ENCODE measurements around the gene NCR1. TPM values are rescaled to one million over a fixed set of nuclear protein-coding genes. Genes with fewer than 3 reads are reported as not detected.
A peak's percentile ranks its signal among the peaks of the same experiment; 100 is the strongest.

The NCR1 gene
- total and polyA plus RNA-seq, 7 experiments from 2014 or later: 0.65 to 22.1 (median 1.6) TPM; not detected in 3

DNA sequence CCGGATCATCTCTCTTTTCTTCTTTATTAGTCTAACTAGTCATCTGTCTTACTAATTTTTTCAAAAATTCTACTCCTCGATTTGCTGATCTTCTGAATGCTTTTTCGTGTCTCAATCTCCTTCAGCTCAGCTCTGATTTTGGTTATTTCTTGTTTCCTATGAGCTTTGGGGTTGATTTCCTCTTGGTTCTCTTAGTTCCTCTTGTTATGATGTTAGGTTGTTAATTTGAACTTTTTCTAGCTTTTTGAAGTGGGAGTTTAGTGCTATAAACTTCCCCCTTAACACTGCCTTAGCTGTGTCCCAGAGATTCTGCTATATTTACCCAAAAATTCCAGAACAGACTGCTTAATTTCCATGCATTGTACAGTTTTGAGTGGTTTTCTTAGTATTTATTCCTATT is 28.5 kb upstream of the NCR1 start:
- DNase-seq (no peak), ATAC-seq (no peak)
- Mint-ChIP-seq H3K27me3 (peaks cover 0 to 34% (median 32%) of the 10 kb centered on the region in 5 donors), H3K27ac (no peak overlapping the region), H3K36me3 (no peaks in the 10 kb centered on the region), H3K4me1 (peaks cover 0 to 10% (median 0%) of the 10 kb centered on the region in 7 donors), H3K4me3 (no peak overlapping the region), H3K9me3 (peaks cover 0 to 19% (median 2%) of the 10 kb centered on the region in 11 donors)
- Histone ChIP-seq H3K36me3 (ENCODE audit: control insufficient read depth in 2 of 3, insufficient read depth in 3 of 3, low read length in 3 of 3) (no peaks in the 10 kb centered on the region), H3K27me3 (ENCODE audit: control insufficient read depth in 2 of 2, insufficient read depth in 2 of 2, low read length in 2 of 2) (no peaks in the 10 kb centered on the region), H3K9me3 (ENCODE audit: control insufficient read depth in 2 of 3, low read length in 3 of 3) (no peaks in the 10 kb centered on the region), H3K4me3 (ENCODE audit: low read length) (no peak overlapping the region), H3K4me1 (ENCODE audit: control insufficient read depth in 2 of 2, insufficient read depth in 2 of 2, low read length in 2 of 2) (no peaks in the 10 kb centered on the region), H3K27ac (ENCODE audit: low read depth, low read length) (no peak overlapping the region)
- POLR2A ChIA-PET: no interaction called here
- intact Hi-C loops (cut with micrococcal nuclease): no loop called here
- CTCF ChIA-PET: interaction anchor here (0.6 kb wide), 1 partner anchor 31 kb away, joined by 3 read pairs; no protein-coding TSS in a partner anchor

GRCh38 chr19:54881884-54882283 is 24.1 kb upstream of the NCR1 start:
- H3K27me3 Mint-ChIP-seq: peaks cover 12 to 51% (median 35%) of the 10 kb centered on the region in 5 donors
- no peaks in the 10 kb centered on the region for H3K27me3 ChIP-seq (ENCODE audit: control insufficient read depth in 2 of 2, insufficient read depth in 2 of 2, low read length in 2 of 2)
- no peak overlapping the region for H3K27ac Mint-ChIP-seq
- H3K4me3 ChIP-seq (ENCODE audit: low read length): no peak overlapping the region
- no peak overlapping the region for H3K4me3 Mint-ChIP-seq
- no peak overlapping the region for H3K27ac ChIP-seq (ENCODE audit: low read depth, low read length)
- no peak for DNase-seq
- no peaks in the 10 kb centered on the region for H3K4me1 ChIP-seq (ENCODE audit: control insufficient read depth in 2 of 2, insufficient read depth in 2 of 2, low read length in 2 of 2)
- H3K36me3 ChIP-seq (ENCODE audit: control insufficient read depth in 2 of 3, insufficient read depth in 3 of 3, low read length in 3 of 3): no peaks in the 10 kb centered on the region
- intact Hi-C loops (cut with micrococcal nuclease): loop anchor here in 1 of 2 donors (1.0 to 10.0 kb wide), 8 partner anchors 37 to 533 kb away; partner anchors contain the start of genes PPP1R12C and RDH13
- ChIA-PET CTCF (interaction anchor here (0.7 kb wide), 1 partner anchor 318 kb away, joined by 5 read pairs; no protein-coding TSS in a partner anchor), POLR2A (no interaction called here)
- H3K4me1 Mint-ChIP-seq: peaks cover 0 to 11% (median 0%) of the 10 kb centered on the region in 7 donors
- ATAC-seq: no peak
- peaks cover 0 to 15% (median 0%) of the 10 kb centered on the region in 11 donors for H3K9me3 Mint-ChIP-seq
- no peaks in the 10 kb centered on the region for H3K9me3 ChIP-seq (ENCODE audit: control insufficient read depth in 2 of 3, low read length in 3 of 3)
- peaks cover 0 to 2% (median 0%) of the 10 kb centered on the region in 5 donors for H3K36me3 Mint-ChIP-seq

DNA sequence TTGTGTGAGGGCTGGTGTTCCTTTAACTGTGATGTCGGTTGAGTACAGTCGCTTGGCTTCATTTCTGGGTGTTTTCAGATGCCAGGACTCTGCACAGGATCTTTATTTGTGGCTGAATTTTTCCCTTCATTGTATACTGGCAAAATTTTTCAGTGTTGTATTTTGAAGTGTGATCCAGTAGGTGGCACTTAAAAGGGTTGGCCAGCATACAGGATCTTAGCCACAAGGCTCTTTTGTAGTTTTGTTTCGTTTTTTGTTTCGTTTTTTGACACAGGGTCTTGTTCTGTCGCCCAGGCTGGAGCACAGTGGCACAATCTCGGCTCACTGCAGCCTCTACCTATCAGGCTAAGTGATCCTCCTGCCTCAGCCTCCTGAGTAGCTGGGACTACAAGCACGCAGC is 23.2 kb upstream of the NCR1 start:
- H3K4me1 Mint-ChIP-seq: peaks cover 0 to 11% (median 0%) of the 10 kb centered on the region in 7 donors
- H3K9me3 ChIP-seq (ENCODE audit: control insufficient read depth in 2 of 3, low read length in 3 of 3): no peaks in the 10 kb centered on the region
- H3K27me3 Mint-ChIP-seq: peaks cover 12 to 51% (median 35%) of the 10 kb centered on the region in 5 donors
- peaks cover 0 to 9% (median 0%) of the 10 kb centered on the region in 11 donors for H3K9me3 Mint-ChIP-seq
- ChIA-PET POLR2A (no interaction called here), CTCF (interaction anchor here (0.6 kb wide), 1 partner anchor 79 kb away, joined by 3 read pairs; no protein-coding TSS in a partner anchor)
- intact Hi-C loops (cut with micrococcal nuclease): loop anchor here in 1 of 2 donors (2.0 to 10.0 kb wide), 7 partner anchors 36 to 532 kb away; partner anchors contain the start of genes PPP1R12C and RDH13
- no peaks in the 10 kb centered on the region for H3K36me3 ChIP-seq (ENCODE audit: control insufficient read depth in 2 of 3, insufficient read depth in 3 of 3, low read length in 3 of 3)
- no peak overlapping the region for H3K27ac ChIP-seq (ENCODE audit: low read depth, low read length)
- H3K27me3 ChIP-seq (ENCODE audit: control insufficient read depth in 2 of 2, insufficient read depth in 2 of 2, low read length in 2 of 2): no peaks in the 10 kb centered on the region
- ATAC-seq (peak; percentile 40), DNase-seq (no peak)
- H3K36me3 Mint-ChIP-seq: peaks cover 0 to 2% (median 0%) of the 10 kb centered on the region in 5 donors
- H3K4me3 Mint-ChIP-seq: peak overlapping the region in 2 of 10 donors; percentile 36 to 68
- no peak overlapping the region for H3K4me3 ChIP-seq (ENCODE audit: low read length)
- H3K4me1 ChIP-seq (ENCODE audit: control insufficient read depth in 2 of 2, insufficient read depth in 2 of 2, low read length in 2 of 2): no peaks in the 10 kb centered on the region
- peak overlapping the region in 2 of 9 donors; percentile 51 to 82 for H3K27ac Mint-ChIP-seq

- DNase-seq: no peak
- Histone ChIP-seq H3K9me3 (ENCODE audit: control insufficient read depth in 2 of 3, low read length in 3 of 3) (no peaks in the 10 kb centered on the region), H3K4me1 (ENCODE audit: control insufficient read depth in 2 of 2, insufficient read depth in 2 of 2, low read length in 2 of 2) (no peaks in the 10 kb centered on the region), H3K4me3 (ENCODE audit: low read length) (no peak overlapping the region), H3K27ac (ENCODE audit: low read depth, low read length) (no peak overlapping the region), H3K27me3 (ENCODE audit: control insufficient read depth in 2 of 2, insufficient read depth in 2 of 2, low read length in 2 of 2) (no peaks in the 10 kb centered on the region), H3K36me3 (ENCODE audit: control insufficient read depth in 2 of 3, insufficient read depth in 3 of 3, low read length in 3 of 3) (no peaks in the 10 kb centered on the region)
- Mint-ChIP-seq H3K4me1 (peaks cover 0 to 9% (median 0%) of the 10 kb centered on the region in 7 donors), H3K27me3 (peaks cover 12 to 50% (median 33%) of the 10 kb centered on the region in 5 donors), H3K4me3 (no peak overlapping the region), H3K36me3 (peaks cover 0 to 2% (median 0%) of the 10 kb centered on the region in 5 donors), H3K9me3 (peaks cover 0 to 9% (median 0%) of the 10 kb centered on the region in 11 donors), H3K27ac (no peak overlapping the region)
- intact Hi-C loops (cut with micrococcal nuclease): loop anchor here in 1 of 2 donors (2.0 to 10.0 kb wide), 7 partner anchors 36 to 532 kb away; partner anchors contain the start of genes PPP1R12C and RDH13
- ChIA-PET POLR2A (no interaction called here), CTCF (interaction anchor here (0.6 kb wide), 1 partner anchor 79 kb away, joined by 3 read pairs; no protein-coding TSS in a partner anchor)
- ATAC-seq: no peak
These were observed 22.7 kb upstream of the NCR1 start for GRCh38 chr19:54883228-54883627.

DNA sequence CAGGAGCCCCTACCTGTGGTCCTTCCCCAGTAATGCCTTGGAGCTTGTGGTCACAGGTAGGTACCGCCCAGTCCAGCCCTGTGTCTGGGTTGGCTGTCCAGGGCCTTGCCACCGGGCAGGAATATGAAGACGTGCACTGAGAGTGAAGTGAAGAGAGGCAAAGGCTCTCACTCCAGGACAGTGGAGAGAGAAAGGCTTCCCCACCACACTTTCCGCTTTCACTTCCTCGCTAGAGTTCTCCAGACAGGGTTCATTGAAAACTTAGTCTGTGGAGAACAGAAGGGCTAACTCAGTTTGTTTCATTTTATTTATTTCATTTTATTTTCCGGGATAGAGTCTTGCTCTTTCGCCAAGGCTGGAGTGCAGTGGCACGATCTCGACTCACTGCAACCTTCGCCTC is 17.7 kb upstream of the NCR1 start:
- intact Hi-C loops (cut with micrococcal nuclease): loop anchor here in 1 of 2 donors (10.0 kb wide), 1 partner anchor 527 kb away; no protein-coding TSS in a partner anchor
- no peaks in the 10 kb centered on the region for H3K4me1 Mint-ChIP-seq

DNA sequence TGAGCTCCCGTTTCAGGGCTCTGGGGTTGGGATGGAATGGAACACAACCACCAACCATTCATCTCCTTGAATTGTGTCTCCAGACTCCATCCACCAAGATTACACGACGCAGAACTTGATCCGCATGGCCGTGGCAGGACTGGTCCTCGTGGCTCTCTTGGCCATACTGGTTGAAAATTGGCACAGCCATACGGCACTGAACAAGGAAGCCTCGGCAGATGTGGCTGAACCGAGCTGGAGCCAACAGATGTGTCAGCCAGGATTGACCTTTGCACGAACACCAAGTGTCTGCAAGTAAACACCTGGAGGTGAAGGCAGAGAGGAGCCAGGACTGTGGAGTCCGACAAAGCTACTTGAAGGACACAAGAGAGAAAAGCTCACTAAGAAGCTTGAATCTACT is 16.4 kb upstream of the NCR1 start:
- DNase-seq (no peak), ATAC-seq (peak; percentile 7)
- Histone ChIP-seq H3K9me3 (ENCODE audit: control insufficient read depth in 2 of 3, low read length in 3 of 3) (no peaks in the 10 kb centered on the region), H3K27me3 (ENCODE audit: control insufficient read depth in 2 of 2, insufficient read depth in 2 of 2, low read length in 2 of 2) (no peaks in the 10 kb centered on the region), H3K4me3 (ENCODE audit: low read length) (no peak overlapping the region), H3K36me3 (ENCODE audit: control insufficient read depth in 2 of 3, insufficient read depth in 3 of 3, low read length in 3 of 3) (no peaks in the 10 kb centered on the region), H3K4me1 (ENCODE audit: control insufficient read depth in 2 of 2, insufficient read depth in 2 of 2, low read length in 2 of 2) (no peaks in the 10 kb centered on the region), H3K27ac (ENCODE audit: low read depth, low read length) (no peak overlapping the region)
- CTCF ChIA-PET: no interaction called here
- Mint-ChIP-seq H3K36me3 (no peaks in the 10 kb centered on the region), H3K4me1 (no peaks in the 10 kb centered on the region), H3K9me3 (peaks cover 0 to 3% (median 0%) of the 10 kb centered on the region in 11 donors), H3K27me3 (peaks cover 0 to 12% (median 9%) of the 10 kb centered on the region in 5 donors), H3K27ac (no peak overlapping the region), H3K4me3 (no peak overlapping the region)
- intact Hi-C loops (cut with micrococcal nuclease): loop anchor here in 1 of 2 donors (10.0 kb wide), 1 partner anchor 525 kb away; no protein-coding TSS in a partner anchor
- POLR2A ChIA-PET: no interaction called here

More for the DNA sequence above, 17.7 kb upstream of the NCR1 start:
- no peak for DNase-seq
- peaks cover 0 to 17% (median 7%) of the 10 kb centered on the region in 5 donors for H3K27me3 Mint-ChIP-seq
- peak; percentile 21 for ATAC-seq
- POLR2A ChIA-PET: no interaction called here
- no peak overlapping the region for H3K4me3 Mint-ChIP-seq
- CTCF ChIA-PET: no interaction called here
- no peaks in the 10 kb centered on the region for H3K36me3 ChIP-seq (ENCODE audit: control insufficient read depth in 2 of 3, insufficient read depth in 3 of 3, low read length in 3 of 3)
- H3K4me1 ChIP-seq (ENCODE audit: control insufficient read depth in 2 of 2, insufficient read depth in 2 of 2, low read length in 2 of 2): no peaks in the 10 kb centered on the region
- no peaks in the 10 kb centered on the region for H3K9me3 ChIP-seq (ENCODE audit: control insufficient read depth in 2 of 3, low read length in 3 of 3)
- no peaks in the 10 kb centered on the region for H3K36me3 Mint-ChIP-seq
- no peak overlapping the region for H3K27ac ChIP-seq (ENCODE audit: low read depth, low read length)
- H3K27me3 ChIP-seq (ENCODE audit: control insufficient read depth in 2 of 2, insufficient read depth in 2 of 2, low read length in 2 of 2): no peaks in the 10 kb centered on the region
- H3K9me3 Mint-ChIP-seq: peaks cover 0 to 3% (median 0%) of the 10 kb centered on the region in 11 donors
- H3K27ac Mint-ChIP-seq: no peak overlapping the region
- H3K4me3 ChIP-seq (ENCODE audit: low read length): no peak overlapping the region

All from naive thymus-derived CD4-positive, alpha-beta T cell (primary cell).